GM10266 (cell line): Measurements from ENCODE around the gene RPP25L.
A peak's percentile ranks its signal among the peaks of the same experiment; 100 is the strongest.

Source experiments
- DNase-seq: peaks from one replicate; pipeline ENCODE4 v3.0.0; 2012; ENCODE audit errors: extremely low spot score
- CTCF ChIP-seq: IDR thresholded peaks from 2 replicates; pipeline ENCODE4 v1.5.1; 2012; ENCODE audit warnings: mild to moderate bottlenecking, low read depth; ENCODE audit not compliant: control insufficient read depth, insufficient read depth; ENCODE audit errors: missing control alignments

Gene RPP25L

GRCh38 chr9:34607331-34607730 is 4.6 kb downstream of the RPP25L start:
- no peak for TF ChIP-seq CTCF
- DNase-seq: no peak

- TF ChIP-seq CTCF: no peak
- DNase-seq: no peak
These were observed 5.0 kb downstream of the RPP25L start for GRCh38 chr9:34606905-34607304.

GRCh38 chr9:34606190-34606589 is 5.7 kb downstream of the RPP25L start:
- no peak for TF ChIP-seq CTCF
- no peak for DNase-seq

- DNase-seq: peak; percentile 88
- peak; percentile 93 for TF ChIP-seq CTCF
These were observed 8.2 kb downstream of the RPP25L start for GRCh38 chr9:34603610-34604231.

GRCh38 chr9:34601937-34602573 is 9.8 kb downstream of the RPP25L start:
- TF ChIP-seq CTCF: no peak

GRCh38 chr9:34600908-34601307 is 11.0 kb downstream of the RPP25L start:
- TF ChIP-seq CTCF: no peak
- no peak for DNase-seq

More at GRCh38 chr9:34601937-34602573, 9.8 kb downstream of the RPP25L start:
- DNase-seq: no peak

GRCh38 chr9:34599546-34599945 is 12.4 kb downstream of the RPP25L start:
- no peak for DNase-seq
- TF ChIP-seq CTCF: no peak
